NCI-H1048 (cell line): ENCODE data around the gene CTNNA2.

Experiments used
- DNase-seq: peaks from one replicate; lab custom pipeline; 2025; lab: John Stamatoyannopoulos, UW

The CTNNA2 gene

GRCh38 chr2:79612999-79613398, 100.1 kb downstream of the CTNNA2 start:
- no peak for DNase-seq

- DNase-seq, result no peak
These were observed 106.6 kb downstream of the CTNNA2 start for GRCh38 chr2:79619442-79619841.

- no peak for DNase-seq
These were observed 107.1 kb downstream of the CTNNA2 start for GRCh38 chr2:79619976-79620375.

- no peak for DNase-seq
These were observed 107.8 kb downstream of the CTNNA2 start for GRCh38 chr2:79620679-79621078.

GRCh38 chr2:79621252-79621651, 108.4 kb downstream of the CTNNA2 start:
- no peak for DNase-seq

- DNase-seq, result no peak
These were observed 108.9 kb downstream of the CTNNA2 start for GRCh38 chr2:79621755-79622154.

- no peak for DNase-seq
These were observed 109.7 kb downstream of the CTNNA2 start for GRCh38 chr2:79622508-79622907.

GRCh38 chr2:79627237-79627636, 114.4 kb downstream of the CTNNA2 start:
- no peak for DNase-seq

- no peak for DNase-seq
These were observed 117.2 kb downstream of the CTNNA2 start for GRCh38 chr2:79630060-79630459.

GRCh38 chr2:79630972-79631557, 118.2 kb downstream of the CTNNA2 start:
- DNase-seq, result no peak

- peak; percentile 76 for DNase-seq
These were observed 125.6 kb downstream of the CTNNA2 start for GRCh38 chr2:79638410-79638809.

- DNase-seq, result no peak
These were observed 126.1 kb downstream of the CTNNA2 start for GRCh38 chr2:79638954-79639353.

- DNase-seq, result no peak
These were observed 127.2 kb downstream of the CTNNA2 start for GRCh38 chr2:79640001-79640400.

GRCh38 chr2:79649531-79649930, 136.7 kb downstream of the CTNNA2 start:
- DNase-seq, result no peak

- DNase-seq, result no peak
These were observed 147.7 kb downstream of the CTNNA2 start for GRCh38 chr2:79660557-79660956.

- DNase-seq, result no peak
These were observed 152.2 kb downstream of the CTNNA2 start for GRCh38 chr2:79665091-79665490.

- no peak for DNase-seq
These were observed 153.6 kb downstream of the CTNNA2 start for GRCh38 chr2:79666430-79666829.

- DNase-seq, result no peak
These were observed 156.9 kb downstream of the CTNNA2 start for GRCh38 chr2:79669714-79670113.

- DNase-seq, result no peak
These were observed 157.3 kb downstream of the CTNNA2 start for GRCh38 chr2:79670198-79670597.

GRCh38 chr2:79686884-79687283, 174.0 kb downstream of the CTNNA2 start:
- DNase-seq, result no peak

GRCh38 chr2:79695248-79695647, 182.4 kb downstream of the CTNNA2 start:
- DNase-seq, result no peak

- no peak for DNase-seq
These were observed 184.3 kb downstream of the CTNNA2 start for GRCh38 chr2:79697200-79697599.

GRCh38 chr2:79700651-79701050, 187.8 kb downstream of the CTNNA2 start:
- DNase-seq, result no peak

GRCh38 chr2:79702905-79703304, 190.1 kb downstream of the CTNNA2 start:
- DNase-seq, result no peak

- no peak for DNase-seq
These were observed 198.2 kb downstream of the CTNNA2 start for GRCh38 chr2:79711098-79711497.
